ENCODE measurements around the gene IQCB1. TPM values are rescaled to one million over a fixed set of nuclear protein-coding genes. Genes with fewer than 3 reads are reported as not detected.

Gene IQCB1
- polyA plus RNA-seq, 1 of the 3 experiments (the other 2 are of a cell fraction) = 10.4 TPM

DNA sequence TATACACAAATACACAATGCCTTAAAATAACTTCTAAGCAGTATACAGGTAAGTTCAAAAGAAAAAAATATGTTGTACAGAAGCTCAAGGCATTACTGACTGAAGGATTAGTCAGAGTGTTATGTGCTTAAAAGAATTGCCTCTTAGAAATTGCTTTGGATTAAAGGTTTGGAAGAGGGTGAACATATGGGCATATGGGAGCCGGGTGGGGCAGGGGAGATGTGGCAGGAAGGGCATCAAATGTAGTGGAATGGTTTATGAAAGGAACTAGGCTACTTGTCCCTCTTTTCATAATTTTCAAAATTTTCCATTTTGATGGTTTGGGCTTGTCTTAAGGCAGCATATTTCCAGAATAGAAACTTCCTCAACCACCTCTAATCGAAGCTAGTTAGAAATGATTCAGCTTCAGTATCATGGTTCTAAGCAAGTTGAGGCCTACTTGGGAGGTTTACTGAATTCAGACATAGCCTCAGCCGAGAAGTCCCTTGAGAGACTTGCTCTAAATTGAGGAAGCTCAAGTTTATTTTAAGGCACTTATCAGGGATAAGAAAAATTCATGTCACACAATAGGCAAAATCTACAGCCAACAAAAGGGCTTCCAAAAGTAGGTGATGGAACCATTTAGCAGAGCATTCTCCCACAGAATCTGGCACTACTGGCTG, 75.2 kb downstream of the IQCB1 start:
- 16% methylated on average over 3 of the region's 3 CpGs for WGBS (ENCODE audit: low lambda C conversion rate)
- no peak overlapping the region for H3K9ac ChIP-seq
- no peak for DNase-seq
- no peaks in the 10 kb centered on the region for H3F3A ChIP-seq (replicated peaks; ENCODE audit: insufficient read depth)
- no peak overlapping the region for H3K4me2 ChIP-seq
- H4K20me1 ChIP-seq (ENCODE audit: insufficient read depth) = no peaks in the 10 kb centered on the region
- no peaks in the 10 kb centered on the region; a peak in 1 of 4 replicates for H3K4me1 ChIP-seq (ENCODE audit: control insufficient read depth in 1 of 2, insufficient read depth in 2 of 2, low read depth in 1 of 2, low read length in 1 of 2)
- no peaks in the 10 kb centered on the region for H3K79me2 ChIP-seq (ENCODE audit: insufficient read depth)
- no peaks in the 10 kb centered on the region for H3K9me3 ChIP-seq
- H3K9me2 ChIP-seq = no peaks in the 10 kb centered on the region
- ChIA-PET POLR2A (no interaction called here), CTCF (interaction anchor here (0.9 kb wide), 1 partner anchor 9 kb away, joined by 3 read pairs; no protein-coding TSS in a partner anchor)
- no peak overlapping the region for H2AFZ ChIP-seq (ENCODE audit: low read depth)
- no peak for TF ChIP-seq CTCF (IDR thresholded peaks at IDR 0.05)
- no peak for TF ChIP-seq FOXM1 (IDR thresholded peaks at IDR 0.05; ENCODE audit: low read depth)
- TF ChIP-seq, protein P1, sequence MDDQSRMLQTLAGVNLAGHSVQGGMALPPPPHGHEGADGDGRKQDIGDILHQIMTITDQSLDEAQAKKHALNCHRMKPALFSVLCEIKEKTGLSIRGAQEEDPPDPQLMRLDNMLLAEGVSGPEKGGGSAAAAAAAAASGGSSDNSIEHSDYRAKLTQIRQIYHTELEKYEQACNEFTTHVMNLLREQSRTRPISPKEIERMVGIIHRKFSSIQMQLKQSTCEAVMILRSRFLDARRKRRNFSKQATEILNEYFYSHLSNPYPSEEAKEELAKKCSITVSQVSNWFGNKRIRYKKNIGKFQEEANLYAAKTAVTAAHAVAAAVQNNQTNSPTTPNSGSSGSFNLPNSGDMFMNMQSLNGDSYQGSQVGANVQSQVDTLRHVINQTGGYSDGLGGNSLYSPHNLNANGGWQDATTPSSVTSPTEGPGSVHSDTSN (IDR thresholded peaks at IDR 0.05) = no peak
- TF ChIP-seq ELF1 (IDR thresholded peaks at IDR 0.05) = no peak
- TF ChIP-seq RAD21 (IDR thresholded peaks at IDR 0.05; ENCODE audit: low read length) = no peak
- no peak for TF ChIP-seq GABPA (IDR thresholded peaks at IDR 0.05; ENCODE audit: low read depth)
- TF ChIP-seq, protein P2, sequence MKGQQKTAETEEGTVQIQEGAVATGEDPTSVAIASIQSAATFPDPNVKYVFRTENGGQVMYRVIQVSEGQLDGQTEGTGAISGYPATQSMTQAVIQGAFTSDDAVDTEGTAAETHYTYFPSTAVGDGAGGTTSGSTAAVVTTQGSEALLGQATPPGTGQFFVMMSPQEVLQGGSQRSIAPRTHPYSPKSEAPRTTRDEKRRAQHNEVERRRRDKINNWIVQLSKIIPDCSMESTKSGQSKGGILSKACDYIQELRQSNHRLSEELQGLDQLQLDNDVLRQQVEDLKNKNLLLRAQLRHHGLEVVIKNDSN (IDR thresholded peaks at IDR 0.05; ENCODE audit: borderline replicate concordance, low read depth) = no peak
- no peak for TF ChIP-seq TAF1 (IDR thresholded peaks at IDR 0.05; ENCODE audit: borderline replicate concordance, low read depth, low read length)
- TF ChIP-seq FOXJ3 (CRISPR knock-in tag; IDR thresholded peaks at IDR 0.05) = no peak
- no peak for TF ChIP-seq RXRA (IDR thresholded peaks at IDR 0.05; ENCODE audit: borderline replicate concordance, low read depth)
- TF ChIP-seq NFIC (IDR thresholded peaks at IDR 0.05; ENCODE audit: borderline replicate concordance) = no peak
- no peak for TF ChIP-seq RCOR1 (IDR thresholded peaks at IDR 0.05; ENCODE audit: low read length)
- no peak for TF ChIP-seq USF2 (IDR thresholded peaks at IDR 0.05; ENCODE audit: borderline replicate concordance, low read depth, low read length)
- H3K27ac ChIP-seq (ENCODE audit: low read depth in 2 of 2, low read length in 1 of 2) = no peak overlapping the region
- H3K36me3 ChIP-seq (replicated peaks in 1 of 2; ENCODE audit: control insufficient read depth in 1 of 2, insufficient read depth in 2 of 2, low read length in 1 of 2) = no peaks in the 10 kb centered on the region
- no peak overlapping the region for H3K4me3 ChIP-seq (ENCODE audit: low read depth in 2 of 2, low read length in 1 of 2)
- no peaks in the 10 kb centered on the region for H3K27me3 ChIP-seq (ENCODE audit: insufficient read depth)

Data from SK-N-SH (cell line).